ENCODE data around the gene ARRDC3.

ARRDC3 gene

GRCh38 chr5:91383027-91383955, at the start of gene ARRDC3:
Gene ARRDC3 (minus strand): TSS chr5:91383317. CDS start chr5:91383092, 225 bp downstream.
- Histone ChIP-seq H3K27me3 (ENCODE audit: insufficient read depth, low read length) (no peaks in the 10 kb centered on the region), H3K9ac (ENCODE audit: low read depth, low read length) (peak within 1 kb of the TSS; percentile 100), H3K36me3 (ENCODE audit: insufficient read depth, low read depth, low read length) (peaks cover 2% of the 10 kb centered on the region; the same call in 1 of the 2 replicates), H3K4me1 (ENCODE audit: insufficient read depth, low read length) (peaks cover 12% of the 10 kb centered on the region; the same call in 1 of the 2 replicates), H3K4me3 (ENCODE audit: low read length) (peak within 1 kb of the TSS; percentile 79), H3K27ac (ENCODE audit: low read length) (peak within 1 kb of the TSS; percentile 93), H3K9me3 (ENCODE audit: insufficient read depth, low read depth, low read length) (no peaks in the 10 kb centered on the region)

- Histone ChIP-seq H3K9me3 (ENCODE audit: insufficient read depth, low read depth, low read length) (no peaks in the 10 kb centered on the region), H3K9ac (ENCODE audit: low read depth, low read length) (no peak overlapping the region), H3K4me1 (ENCODE audit: insufficient read depth, low read length) (peaks cover 6% of the 10 kb centered on the region; the same call in 1 of the 2 replicates), H3K27me3 (ENCODE audit: insufficient read depth, low read length) (no peaks in the 10 kb centered on the region), H3K36me3 (ENCODE audit: insufficient read depth, low read depth, low read length) (no peaks in the 10 kb centered on the region), H3K4me3 (ENCODE audit: low read length) (no peak overlapping the region), H3K27ac (ENCODE audit: low read length) (no peak overlapping the region)
Observed at GRCh38 chr5:91430949-91431348, 47.8 kb upstream of the ARRDC3 start.

GRCh38 chr5:91424638-91425436, 41.7 kb upstream of the ARRDC3 start:
- no peak overlapping the region for H3K4me3 ChIP-seq (ENCODE audit: low read length)
- H3K4me1 ChIP-seq (ENCODE audit: insufficient read depth, low read length): no peaks in the 10 kb centered on the region; the same call in 1 of the 2 replicates
- no peaks in the 10 kb centered on the region for H3K9me3 ChIP-seq (ENCODE audit: insufficient read depth, low read depth, low read length)
- no peak overlapping the region for H3K9ac ChIP-seq (ENCODE audit: low read depth, low read length)
- H3K27ac ChIP-seq (ENCODE audit: low read length): no peak overlapping the region
- no peaks in the 10 kb centered on the region for H3K27me3 ChIP-seq (ENCODE audit: insufficient read depth, low read length)
- H3K36me3 ChIP-seq (ENCODE audit: insufficient read depth, low read depth, low read length): no peaks in the 10 kb centered on the region

- H3K27me3 ChIP-seq (ENCODE audit: insufficient read depth, low read length): no peaks in the 10 kb centered on the region
- no peaks in the 10 kb centered on the region; the same call in 1 of the 2 replicates for H3K4me1 ChIP-seq (ENCODE audit: insufficient read depth, low read length)
- no peak overlapping the region for H3K4me3 ChIP-seq (ENCODE audit: low read length)
- H3K36me3 ChIP-seq (ENCODE audit: insufficient read depth, low read depth, low read length): no peaks in the 10 kb centered on the region
- no peaks in the 10 kb centered on the region for H3K9me3 ChIP-seq (ENCODE audit: insufficient read depth, low read depth, low read length)
- H3K27ac ChIP-seq (ENCODE audit: low read length): no peak overlapping the region
- H3K9ac ChIP-seq (ENCODE audit: low read depth, low read length): no peak overlapping the region
Observed at GRCh38 chr5:91423871-91424270, 40.8 kb upstream of the ARRDC3 start.

GRCh38 chr5:91420879-91421278, 37.8 kb upstream of the ARRDC3 start:
- Histone ChIP-seq H3K27ac (ENCODE audit: low read length) (no peak overlapping the region), H3K9ac (ENCODE audit: low read depth, low read length) (no peak overlapping the region), H3K36me3 (ENCODE audit: insufficient read depth, low read depth, low read length) (no peaks in the 10 kb centered on the region), H3K9me3 (ENCODE audit: insufficient read depth, low read depth, low read length) (no peaks in the 10 kb centered on the region), H3K4me3 (ENCODE audit: low read length) (no peak overlapping the region), H3K4me1 (ENCODE audit: insufficient read depth, low read length) (no peaks in the 10 kb centered on the region; the same call in 1 of the 2 replicates), H3K27me3 (ENCODE audit: insufficient read depth, low read length) (no peaks in the 10 kb centered on the region)

GRCh38 chr5:91419571-91420537, 36.7 kb upstream of the ARRDC3 start:
- Histone ChIP-seq H3K27me3 (ENCODE audit: insufficient read depth, low read length) (no peaks in the 10 kb centered on the region), H3K36me3 (ENCODE audit: insufficient read depth, low read depth, low read length) (no peaks in the 10 kb centered on the region), H3K27ac (ENCODE audit: low read length) (no peak overlapping the region), H3K4me3 (ENCODE audit: low read length) (no peak overlapping the region), H3K9me3 (ENCODE audit: insufficient read depth, low read depth, low read length) (no peaks in the 10 kb centered on the region), H3K9ac (ENCODE audit: low read depth, low read length) (no peak overlapping the region), H3K4me1 (ENCODE audit: insufficient read depth, low read length) (no peaks in the 10 kb centered on the region; the same call in 1 of the 2 replicates)

GRCh38 chr5:91419136-91419535, 36.0 kb upstream of the ARRDC3 start:
- H3K9ac ChIP-seq (ENCODE audit: low read depth, low read length): no peak overlapping the region
- H3K27ac ChIP-seq (ENCODE audit: low read length): no peak overlapping the region
- H3K27me3 ChIP-seq (ENCODE audit: insufficient read depth, low read length): no peaks in the 10 kb centered on the region
- no peak overlapping the region for H3K4me3 ChIP-seq (ENCODE audit: low read length)
- H3K4me1 ChIP-seq (ENCODE audit: insufficient read depth, low read length): no peaks in the 10 kb centered on the region; the same call in 1 of the 2 replicates
- H3K9me3 ChIP-seq (ENCODE audit: insufficient read depth, low read depth, low read length): no peaks in the 10 kb centered on the region
- no peaks in the 10 kb centered on the region for H3K36me3 ChIP-seq (ENCODE audit: insufficient read depth, low read depth, low read length)

GRCh38 chr5:91418158-91418557, 35.0 kb upstream of the ARRDC3 start:
- H3K36me3 ChIP-seq (ENCODE audit: insufficient read depth, low read depth, low read length): no peaks in the 10 kb centered on the region
- H3K4me1 ChIP-seq (ENCODE audit: insufficient read depth, low read length): no peaks in the 10 kb centered on the region; the same call in 1 of the 2 replicates
- no peak overlapping the region for H3K27ac ChIP-seq (ENCODE audit: low read length)
- H3K27me3 ChIP-seq (ENCODE audit: insufficient read depth, low read length): no peaks in the 10 kb centered on the region
- H3K9me3 ChIP-seq (ENCODE audit: insufficient read depth, low read depth, low read length): no peaks in the 10 kb centered on the region
- no peak overlapping the region for H3K4me3 ChIP-seq (ENCODE audit: low read length)
- H3K9ac ChIP-seq (ENCODE audit: low read depth, low read length): no peak overlapping the region

GRCh38 chr5:91417219-91417618, 34.1 kb upstream of the ARRDC3 start:
- no peaks in the 10 kb centered on the region for H3K9me3 ChIP-seq (ENCODE audit: insufficient read depth, low read depth, low read length)
- no peak overlapping the region for H3K27ac ChIP-seq (ENCODE audit: low read length)
- no peaks in the 10 kb centered on the region; the same call in 1 of the 2 replicates for H3K4me1 ChIP-seq (ENCODE audit: insufficient read depth, low read length)
- H3K4me3 ChIP-seq (ENCODE audit: low read length): no peak overlapping the region
- no peaks in the 10 kb centered on the region for H3K36me3 ChIP-seq (ENCODE audit: insufficient read depth, low read depth, low read length)
- H3K9ac ChIP-seq (ENCODE audit: low read depth, low read length): no peak overlapping the region
- no peaks in the 10 kb centered on the region for H3K27me3 ChIP-seq (ENCODE audit: insufficient read depth, low read length)

GRCh38 chr5:91416491-91416890, 33.4 kb upstream of the ARRDC3 start:
- Histone ChIP-seq H3K9me3 (ENCODE audit: insufficient read depth, low read depth, low read length) (no peaks in the 10 kb centered on the region), H3K36me3 (ENCODE audit: insufficient read depth, low read depth, low read length) (no peaks in the 10 kb centered on the region), H3K27me3 (ENCODE audit: insufficient read depth, low read length) (no peaks in the 10 kb centered on the region), H3K4me1 (ENCODE audit: insufficient read depth, low read length) (no peaks in the 10 kb centered on the region; the same call in 1 of the 2 replicates), H3K9ac (ENCODE audit: low read depth, low read length) (no peak overlapping the region), H3K27ac (ENCODE audit: low read length) (no peak overlapping the region), H3K4me3 (ENCODE audit: low read length) (no peak overlapping the region)

GRCh38 chr5:91409304-91409703, 26.2 kb upstream of the ARRDC3 start:
- Histone ChIP-seq H3K4me1 (ENCODE audit: insufficient read depth, low read length) (no peaks in the 10 kb centered on the region), H3K9me3 (ENCODE audit: insufficient read depth, low read depth, low read length) (no peaks in the 10 kb centered on the region), H3K27me3 (ENCODE audit: insufficient read depth, low read length) (no peaks in the 10 kb centered on the region), H3K4me3 (ENCODE audit: low read length) (no peak overlapping the region), H3K9ac (ENCODE audit: low read depth, low read length) (no peak overlapping the region), H3K27ac (ENCODE audit: low read length) (no peak overlapping the region), H3K36me3 (ENCODE audit: insufficient read depth, low read depth, low read length) (no peaks in the 10 kb centered on the region)

Data from iPS-20b (cell line).